ENCODE data around the gene MPZL3.
"Not testable (repeated sequence)": the region's sequence is repeated elsewhere in the genome, so short reads cannot be mapped to it uniquely, and the experiment has no call there.

- TF ChIP-seq POLR2AphosphoS5 (IDR thresholded peaks at IDR 0.05; ENCODE audit: low read depth, low read length); RCOR1 (IDR thresholded peaks at IDR 0.05; ENCODE audit: low read length); EP300 (IDR thresholded peaks at IDR 0.05; ENCODE audit: borderline replicate concordance in 1 of 2, low read depth in 1 of 2, low read length in 1 of 2); MAX (IDR thresholded peaks at IDR 0.05; ENCODE audit: low read depth); MXI1 (IDR thresholded peaks at IDR 0.05; ENCODE audit: low read depth, low read length); YY1 (IDR thresholded peaks at IDR 0.05; ENCODE audit: low read depth); RAD21 (IDR thresholded peaks at IDR 0.05; ENCODE audit: low read length); GABPA (IDR thresholded peaks at IDR 0.05; ENCODE audit: low read depth); TAF1 (IDR thresholded peaks at IDR 0.05; ENCODE audit: borderline replicate concordance, low read depth, low read length); IRF3 (IDR thresholded peaks at IDR 0.05; ENCODE audit: low read depth, low read length): not testable (repeated sequence)
- TF ChIP-seq, protein P1, sequence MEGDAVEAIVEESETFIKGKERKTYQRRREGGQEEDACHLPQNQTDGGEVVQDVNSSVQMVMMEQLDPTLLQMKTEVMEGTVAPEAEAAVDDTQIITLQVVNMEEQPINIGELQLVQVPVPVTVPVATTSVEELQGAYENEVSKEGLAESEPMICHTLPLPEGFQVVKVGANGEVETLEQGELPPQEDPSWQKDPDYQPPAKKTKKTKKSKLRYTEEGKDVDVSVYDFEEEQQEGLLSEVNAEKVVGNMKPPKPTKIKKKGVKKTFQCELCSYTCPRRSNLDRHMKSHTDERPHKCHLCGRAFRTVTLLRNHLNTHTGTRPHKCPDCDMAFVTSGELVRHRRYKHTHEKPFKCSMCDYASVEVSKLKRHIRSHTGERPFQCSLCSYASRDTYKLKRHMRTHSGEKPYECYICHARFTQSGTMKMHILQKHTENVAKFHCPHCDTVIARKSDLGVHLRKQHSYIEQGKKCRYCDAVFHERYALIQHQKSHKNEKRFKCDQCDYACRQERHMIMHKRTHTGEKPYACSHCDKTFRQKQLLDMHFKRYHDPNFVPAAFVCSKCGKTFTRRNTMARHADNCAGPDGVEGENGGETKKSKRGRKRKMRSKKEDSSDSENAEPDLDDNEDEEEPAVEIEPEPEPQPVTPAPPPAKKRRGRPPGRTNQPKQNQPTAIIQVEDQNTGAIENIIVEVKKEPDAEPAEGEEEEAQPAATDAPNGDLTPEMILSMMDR (IDR thresholded peaks at IDR 0.05): not testable (repeated sequence)
- TF ChIP-seq, protein P2, sequence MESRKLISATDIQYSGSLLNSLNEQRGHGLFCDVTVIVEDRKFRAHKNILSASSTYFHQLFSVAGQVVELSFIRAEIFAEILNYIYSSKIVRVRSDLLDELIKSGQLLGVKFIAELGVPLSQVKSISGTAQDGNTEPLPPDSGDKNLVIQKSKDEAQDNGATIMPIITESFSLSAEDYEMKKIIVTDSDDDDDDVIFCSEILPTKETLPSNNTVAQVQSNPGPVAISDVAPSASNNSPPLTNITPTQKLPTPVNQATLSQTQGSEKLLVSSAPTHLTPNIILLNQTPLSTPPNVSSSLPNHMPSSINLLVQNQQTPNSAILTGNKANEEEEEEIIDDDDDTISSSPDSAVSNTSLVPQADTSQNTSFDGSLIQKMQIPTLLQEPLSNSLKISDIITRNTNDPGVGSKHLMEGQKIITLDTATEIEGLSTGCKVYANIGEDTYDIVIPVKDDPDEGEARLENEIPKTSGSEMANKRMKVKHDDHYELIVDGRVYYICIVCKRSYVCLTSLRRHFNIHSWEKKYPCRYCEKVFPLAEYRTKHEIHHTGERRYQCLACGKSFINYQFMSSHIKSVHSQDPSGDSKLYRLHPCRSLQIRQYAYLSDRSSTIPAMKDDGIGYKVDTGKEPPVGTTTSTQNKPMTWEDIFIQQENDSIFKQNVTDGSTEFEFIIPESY (IDR thresholded peaks at IDR 0.05; ENCODE audit: borderline replicate concordance, low read depth): not testable (repeated sequence)
- TF ChIP-seq, protein P3, sequence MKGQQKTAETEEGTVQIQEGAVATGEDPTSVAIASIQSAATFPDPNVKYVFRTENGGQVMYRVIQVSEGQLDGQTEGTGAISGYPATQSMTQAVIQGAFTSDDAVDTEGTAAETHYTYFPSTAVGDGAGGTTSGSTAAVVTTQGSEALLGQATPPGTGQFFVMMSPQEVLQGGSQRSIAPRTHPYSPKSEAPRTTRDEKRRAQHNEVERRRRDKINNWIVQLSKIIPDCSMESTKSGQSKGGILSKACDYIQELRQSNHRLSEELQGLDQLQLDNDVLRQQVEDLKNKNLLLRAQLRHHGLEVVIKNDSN (IDR thresholded peaks at IDR 0.05; ENCODE audit: borderline replicate concordance, low read depth): not testable (repeated sequence)
Observed at GRCh38 chr11:118183691-118184090, 68.5 kb downstream of the MPZL3 start.

All from SK-N-SH (cell line).